Mesenteric fat pad (tissue), 1 donor: Measurements from ENCODE around the gene PFN1. TPM values are rescaled to one million over a fixed set of nuclear protein-coding genes. Genes with fewer than 3 reads are reported as not detected.
A peak's percentile ranks its signal among the peaks of the same experiment; 100 is the strongest.

ENCODE experiments used
- DNase-seq: peaks from one replicate; pipeline ENCODE4 v3.0.0-alpha.2; 2020; ENCODE audit warnings: low spot score
- total RNA-seq: library from RNA; stranded (reverse); fragmentation: NEBNext Ultra II Directional; extraction: Animal tissue kit (Norgen Biotek cat#: 25700); gene quantifications from one replicate; pipeline ENCODE4 v1.2.1, GENCODE V29; 2021
- donor health status: DM: yes; HTN: yes; CAD: no.

Gene PFN1
- total RNA-seq, 1 donor from 2014 or later: 575 TPM

GRCh38 chr17:4968486-4969046, 20.2 kb upstream of the PFN1 start:
- DNase-seq: no peak

GRCh38 chr17:4967539-4968485, 19.5 kb upstream of the PFN1 start, which contains the start of gene SPAG7:
SPAG7 (minus strand) TSS chr17:4967817; CDS start chr17:4967804, 13 bp downstream.
- DNase-seq: peak; percentile 96

GRCh38 chr17:4966844-4967538, 18.7 kb upstream of the PFN1 start:
- DNase-seq: peak; percentile 98

GRCh38 chr17:4965311-4965986, 17.1 kb upstream of the PFN1 start:
- DNase-seq: no peak

- DNase-seq: no peak
These were observed 12.1 kb upstream of the PFN1 start for GRCh38 chr17:4960279-4960922.

GRCh38 chr17:4959261-4959965, 11.1 kb upstream of the PFN1 start:
- no peak for DNase-seq

GRCh38 chr17:4958102-4958501, 9.8 kb upstream of the PFN1 start:
- DNase-seq: no peak

GRCh38 chr17:4956493-4957061, 8.2 kb upstream of the PFN1 start:
- no peak for DNase-seq

- no peak for DNase-seq
These were observed 6.8 kb upstream of the PFN1 start for GRCh38 chr17:4955091-4955490.

- DNase-seq: no peak
These were observed 5.2 kb upstream of the PFN1 start for GRCh38 chr17:4953451-4953961.

GRCh38 chr17:4951486-4951885, 3.2 kb upstream of the PFN1 start:
- no peak for DNase-seq

- no peak for DNase-seq
These were observed 2.4 kb upstream of the PFN1 start, which contains the start of gene ENO3 for GRCh38 chr17:4950746-4951204. ENO3 (plus strand) TSS chr17:4951119; CDS start chr17:4951830, 711 bp downstream.

- no peak for DNase-seq
These were observed 1.9 kb upstream of the PFN1 start for GRCh38 chr17:4950075-4950745.

GRCh38 chr17:4949321-4950074, 1.2 kb upstream of the PFN1 start:
- DNase-seq: peak; percentile 93

GRCh38 chr17:4948931-4949320, 596 bp upstream of the PFN1 start:
- DNase-seq: peak; percentile 94

- no peak for DNase-seq
These were observed 742 bp downstream of the PFN1 start for GRCh38 chr17:4947411-4948165.

GRCh38 chr17:4947010-4947410, 1.3 kb downstream of the PFN1 start:
- DNase-seq: no peak
